A172 (cell line): ENCODE measurements around the gene EPDR1. TPM values are rescaled to one million over a fixed set of nuclear protein-coding genes. Genes with fewer than 3 reads are reported as not detected.
A peak's percentile ranks its signal among the peaks of the same experiment; 100 is the strongest.
"Not testable (repeated sequence)": the region's sequence is repeated elsewhere in the genome, so short reads cannot be mapped to it uniquely, and the experiment has no call there.

ENCODE experiments used
- DNase-seq: peaks from one replicate; pipeline ENCODE4 v3.0.0-alpha.2; 2015; ENCODE audit warnings: low spot score
- total RNA-seq: library from RNA; depleted of rRNA; stranded (reverse); fragments of >200 nt; shearing (Covaris generic); gene quantifications from 2 replicates; pipeline ENCODE4 v1.2.3, GENCODE V29; 2014

The EPDR1 gene
- total RNA-seq, 1 experiment from 2014 or later = 64.0 TPM

- no peak for DNase-seq
Observed at GRCh38 chr7:37928878-37929277, 8.4 kb downstream of the EPDR1 start.

- DNase-seq = peak; percentile 61
Observed at GRCh38 chr7:37930226-37930948, 9.9 kb downstream of the EPDR1 start.

GRCh38 chr7:37932543-37932942 is 12.1 kb downstream of the EPDR1 start:
- no peak for DNase-seq

- DNase-seq = no peak
Observed at GRCh38 chr7:37933018-37933566, 12.7 kb downstream of the EPDR1 start.

- DNase-seq = no peak
Observed at GRCh38 chr7:37942934-37943610, 22.6 kb downstream of the EPDR1 start.

- no peak for DNase-seq
Observed at GRCh38 chr7:37943905-37944736, 23.7 kb downstream of the EPDR1 start.

- DNase-seq = no peak
Observed at GRCh38 chr7:37944737-37945054, 24.3 kb downstream of the EPDR1 start.

GRCh38 chr7:37945336-37945735 is 24.9 kb downstream of the EPDR1 start:
- DNase-seq = peak; percentile 35

GRCh38 chr7:37947138-37947940 is 26.9 kb downstream of the EPDR1 start:
- no peak for DNase-seq

- DNase-seq = no peak
Observed at GRCh38 chr7:37947941-37948210, 27.4 kb downstream of the EPDR1 start.

- no peak for DNase-seq
Observed at GRCh38 chr7:37952240-37952639, 31.8 kb downstream of the EPDR1 start.

GRCh38 chr7:37954217-37954616 is 33.8 kb downstream of the EPDR1 start:
- not testable (repeated sequence) for DNase-seq

GRCh38 chr7:37956791-37957190 is 36.4 kb downstream of the EPDR1 start:
- DNase-seq = no peak

GRCh38 chr7:37957221-37957970 is 37.0 kb downstream of the EPDR1 start:
- DNase-seq = no peak

- DNase-seq = no peak
Observed at GRCh38 chr7:37960483-37960882, 40.0 kb downstream of the EPDR1 start.

GRCh38 chr7:37961251-37961650 is 40.8 kb downstream of the EPDR1 start:
- no peak for DNase-seq

- no peak for DNase-seq
Observed at GRCh38 chr7:37964196-37964595, 43.8 kb downstream of the EPDR1 start.

GRCh38 chr7:37970211-37970610 is 49.8 kb downstream of the EPDR1 start:
- no peak for DNase-seq

GRCh38 chr7:37971491-37971890 is 51.1 kb downstream of the EPDR1 start:
- no peak for DNase-seq

- no peak for DNase-seq
Observed at GRCh38 chr7:37973915-37974314, 53.5 kb downstream of the EPDR1 start.

GRCh38 chr7:37974711-37975110 is 54.3 kb downstream of the EPDR1 start:
- no peak for DNase-seq
